SK-N-MC (cell line): Measurements from ENCODE around the gene USP28.

Source experiments
- EZH2 ChIP-seq: fragments of 200-600 bp; sonication (generic); IDR thresholded peaks from one replicate; pipeline ENCODE4 v1.6.1; 2017; ENCODE audit warnings: antibody characterized with exemption
- POLR2AphosphoS5 ChIP-seq: IDR thresholded peaks from 2 replicates; pipeline ENCODE4 v1.6.1; 2012; ENCODE audit warnings: mild to moderate bottlenecking, low read depth, low read length, borderline replicate concordance

- TF ChIP-seq POLR2AphosphoS5 (no peak), EZH2 (no peak)
Measured at GRCh38 chr11:113838005-113838404, 37.4 kb downstream of the USP28 start.
